Epithelial cell of esophagus (primary cell): Measurements from ENCODE around the gene ERCC6L2.

Experiments used
- DNase-seq: peaks from one replicate; pipeline ENCODE4 v3.0.0; 2010; ENCODE audit warnings: low read depth
- H3K4me3 ChIP-seq: 2 replicates; pipeline ENCODE4 v1.5.1; 2011; ENCODE audit warnings: mild to moderate bottlenecking, low read length, control low read depth
- CTCF ChIP-seq: IDR thresholded peaks from 2 replicates; pipeline ENCODE4 v1.5.1; 2011; ENCODE audit warnings: low read depth, mild to moderate bottlenecking, low read length, control low read depth, inconsistent platforms; ENCODE audit not compliant: insufficient read depth; ENCODE audit errors: missing control alignments

Gene ERCC6L2

DNA sequence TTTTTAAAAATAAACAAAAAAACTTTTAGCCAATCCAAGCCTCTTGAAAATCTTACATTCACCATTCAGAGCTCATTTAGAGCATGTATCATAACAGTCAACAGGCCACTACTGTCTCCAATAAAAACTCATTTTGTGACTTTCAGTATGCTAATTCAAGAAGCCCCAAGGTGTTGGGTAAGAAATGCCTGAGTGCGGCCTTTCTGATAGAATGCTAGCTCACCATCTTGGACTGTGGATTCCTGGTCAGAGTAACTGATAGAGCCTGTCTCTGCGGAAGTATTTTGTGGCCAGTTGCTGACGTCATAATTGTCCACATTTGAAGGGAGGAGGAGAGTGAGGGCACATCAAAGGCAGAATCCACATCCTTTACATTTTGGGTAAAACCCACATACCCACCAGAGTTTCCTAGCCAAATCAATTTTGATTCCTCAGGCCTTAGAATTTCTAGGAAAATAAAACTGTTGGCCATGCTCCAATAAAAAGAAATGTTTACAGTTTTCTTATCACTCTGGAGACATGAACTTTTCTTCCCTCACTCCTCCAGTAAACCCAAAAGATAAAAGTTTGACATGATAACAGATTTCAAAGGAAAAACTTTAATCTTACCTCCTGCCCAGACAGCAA is 41.1 kb upstream of the ERCC6L2 start:
- no peak overlapping the region for H3K4me3 ChIP-seq
- TF ChIP-seq CTCF = no peak
- DNase-seq = no peak

- no peak for DNase-seq
- no peak overlapping the region for H3K4me3 ChIP-seq
- no peak for TF ChIP-seq CTCF
Measured at GRCh38 chr9:95835393-95835792, 40.1 kb upstream of the ERCC6L2 start.

DNA sequence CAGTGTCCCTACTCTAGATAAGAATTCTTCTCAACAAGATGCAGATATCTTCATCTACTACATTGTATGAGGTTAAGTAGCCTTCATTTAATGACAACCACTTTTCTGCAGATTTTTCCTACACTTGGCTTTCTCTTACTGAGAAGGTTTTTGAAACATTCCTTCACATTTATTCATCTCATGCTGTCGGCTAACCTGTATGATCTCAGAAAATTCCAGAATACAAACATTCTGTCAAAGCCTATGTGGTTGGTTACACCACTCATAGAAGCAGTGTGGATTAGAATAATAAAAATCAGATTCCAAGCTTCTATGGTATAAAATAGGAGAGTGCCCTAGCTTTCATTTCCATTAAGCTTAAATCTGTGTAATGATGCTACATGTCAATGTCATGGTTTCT is 39.4 kb upstream of the ERCC6L2 start:
- H3K4me3 ChIP-seq = no peak overlapping the region
- TF ChIP-seq CTCF = no peak
- no peak for DNase-seq

GRCh38 chr9:95839012-95839411 is 36.5 kb upstream of the ERCC6L2 start:
- H3K4me3 ChIP-seq = no peak overlapping the region
- DNase-seq = no peak
- TF ChIP-seq CTCF = no peak

DNA sequence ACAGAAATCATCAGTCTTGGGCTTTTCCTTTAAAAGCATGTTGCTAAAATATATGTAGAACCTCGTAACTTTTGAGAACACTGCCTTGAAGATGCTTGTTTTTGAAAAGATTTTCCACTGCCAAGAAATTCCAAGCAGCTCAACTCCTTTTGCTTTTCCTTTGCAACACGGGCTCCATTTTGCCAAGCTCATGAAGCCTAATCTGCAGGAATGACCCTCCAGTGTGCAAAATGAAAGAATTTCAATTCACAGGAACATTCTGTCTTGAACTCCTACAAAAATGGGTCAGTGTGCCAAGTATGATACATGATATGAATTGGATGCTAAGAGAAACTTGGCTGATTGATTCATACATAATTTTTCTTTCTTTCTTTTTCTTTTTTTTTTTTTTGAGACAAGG is 35.4 kb upstream of the ERCC6L2 start:
- H3K4me3 ChIP-seq = no peak overlapping the region
- no peak for TF ChIP-seq CTCF
- DNase-seq = no peak

DNA sequence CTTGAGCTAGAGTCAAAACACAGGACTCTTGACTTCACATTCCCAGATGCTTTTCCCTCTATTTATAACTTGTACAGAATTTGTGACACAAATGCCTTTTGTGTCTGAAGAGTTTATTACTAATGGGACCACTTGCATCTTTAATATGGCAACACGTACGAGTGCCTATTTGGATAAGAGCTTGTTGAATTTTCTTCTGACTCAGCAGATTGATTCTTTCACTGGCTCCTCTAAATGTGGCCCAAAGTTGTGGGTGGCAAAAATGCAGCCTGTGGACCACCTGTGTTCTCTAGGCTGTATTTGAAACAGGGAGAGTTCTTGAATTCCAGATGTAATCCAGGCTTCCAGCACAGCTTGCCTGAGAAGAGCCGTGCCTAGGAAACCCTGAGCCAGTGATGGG is 34.1 kb upstream of the ERCC6L2 start:
- no peak for TF ChIP-seq CTCF
- no peak for DNase-seq
- H3K4me3 ChIP-seq = no peak overlapping the region

DNA sequence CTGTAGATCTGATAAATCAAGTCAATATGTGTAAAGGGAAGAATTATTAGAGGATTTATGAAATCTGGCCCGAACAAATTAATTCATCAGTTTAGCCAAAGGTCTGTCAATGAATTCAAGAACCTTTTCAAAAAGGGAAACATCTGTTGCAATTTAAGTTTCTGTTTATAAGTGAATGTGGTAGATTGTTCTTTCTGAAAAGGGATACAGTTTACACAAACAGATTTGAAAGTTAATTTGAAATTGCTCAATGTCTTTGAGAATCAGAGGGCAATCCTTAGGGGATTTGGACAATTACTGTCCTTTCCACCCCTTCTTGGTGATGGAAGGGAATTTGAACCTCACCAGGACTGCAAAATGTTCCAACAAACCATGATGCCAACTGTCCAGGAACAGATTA is 29.7 kb upstream of the ERCC6L2 start:
- DNase-seq = no peak
- TF ChIP-seq CTCF = no peak
- no peak overlapping the region for H3K4me3 ChIP-seq
